ENCODE results near the gene CDH26.
A peak's percentile ranks its signal among the peaks of the same experiment; 100 is the strongest.

The CDH26 gene

DNA sequence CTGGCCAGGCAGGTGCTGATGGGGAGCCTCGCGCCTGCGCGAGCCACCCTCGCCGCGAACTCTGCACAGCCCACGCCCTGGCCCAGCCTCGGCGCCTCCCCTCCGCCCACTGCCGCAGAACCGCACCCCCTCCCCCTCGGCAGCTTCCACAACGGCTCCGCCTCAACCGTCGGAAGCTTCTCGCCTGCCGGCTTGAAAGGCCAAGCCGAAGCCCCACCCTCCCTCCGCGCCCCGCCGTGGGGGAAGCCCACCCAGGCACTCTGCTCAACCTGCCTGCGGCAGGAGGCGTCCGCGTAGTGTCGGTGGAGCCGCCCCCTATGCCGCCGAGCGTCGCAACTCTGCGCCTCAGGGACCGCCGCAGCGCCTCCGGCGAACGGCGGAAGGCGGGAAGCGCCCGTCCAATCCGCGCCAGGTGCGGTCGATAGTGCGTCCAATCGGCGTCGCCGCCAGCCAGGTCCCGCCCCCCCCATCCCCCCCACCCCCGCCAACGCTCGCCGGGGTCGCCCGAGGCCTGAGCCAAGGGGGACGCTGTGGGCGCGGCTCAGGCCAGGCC, 24.9 kb upstream of the CDH26 start, which contains the start of gene SYCP2:
SYCP2 (minus strand) TSS at position 342 of the 553 bp plus-strand sequence. CDS start 11,224 bp downstream, outside the sequence.
- no peaks in the 10 kb centered on the region for H3K9me3 ChIP-seq (ENCODE audit: control insufficient read depth, insufficient read depth, low read length)
- H3K27ac ChIP-seq (ENCODE audit: low read length), result no peak within 1 kb of the TSS
- H3K36me3 ChIP-seq (ENCODE audit: control insufficient read depth, insufficient read depth, low read length), result no peaks in the 10 kb centered on the region; the same call in 1 of the 2 replicates
- WGBS (ENCODE audit: insufficient coverage, insufficient read length), result no CpG with 5 or more reads among the region's 65 CpGs
- DNase-seq (ENCODE audit: low read depth, low spot score), result no peak
- peaks cover 2% of the 10 kb centered on the region; the same call in 1 of the 2 replicates for H3K27me3 ChIP-seq (ENCODE audit: control insufficient read depth, insufficient read depth, low read length)
- H3K4me1 ChIP-seq (ENCODE audit: control insufficient read depth, insufficient read depth, low read length), result no peaks in the 10 kb centered on the region
- peak within 1 kb of the TSS; percentile 20; the same call in 1 of the 2 replicates for H3K4me3 ChIP-seq (ENCODE audit: low read length)

DNA sequence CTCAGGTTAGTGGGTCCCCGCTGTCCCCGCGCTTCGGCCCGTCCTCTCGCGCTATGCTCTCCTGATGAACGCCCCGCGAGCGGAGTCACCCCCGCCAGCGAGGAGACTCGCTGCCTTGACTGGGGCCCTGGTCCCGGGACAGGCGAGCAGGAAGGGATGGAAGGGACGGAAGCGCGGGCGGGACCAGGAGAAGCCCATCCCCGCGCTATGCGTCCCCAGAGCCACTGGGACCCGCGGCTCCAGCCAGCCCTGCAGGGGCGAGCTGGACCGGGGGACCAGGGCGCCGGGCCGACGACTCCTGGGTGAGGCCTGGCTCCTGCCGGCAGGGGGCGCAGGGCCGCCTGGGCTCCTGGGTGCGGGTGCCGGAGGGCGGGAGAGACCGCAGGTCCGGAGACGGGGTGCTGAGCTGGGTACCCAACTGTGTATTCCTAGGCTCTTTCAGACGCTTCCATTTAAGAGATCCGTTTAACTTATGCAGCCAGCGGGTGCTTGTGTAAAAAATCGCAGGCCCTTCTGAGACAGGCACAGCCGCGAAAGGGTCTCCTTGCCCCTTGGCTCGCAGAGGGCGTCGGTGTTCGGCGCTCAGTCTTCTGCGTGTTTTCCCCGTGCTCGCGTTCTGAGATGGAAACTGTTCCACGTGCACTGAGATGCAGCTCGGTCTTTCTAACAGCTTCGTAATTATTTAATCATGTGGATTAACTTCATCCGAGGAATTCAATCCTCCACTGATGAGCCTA, 24.2 kb upstream of the CDH26 start:
- peak overlapping the region; percentile 20; the same call in 1 of the 2 replicates for H3K4me3 ChIP-seq (ENCODE audit: low read length)
- WGBS (ENCODE audit: insufficient coverage, insufficient read length), result no CpG with 5 or more reads among the region's 59 CpGs
- DNase-seq (ENCODE audit: low read depth, low spot score), result no peak
- no peaks in the 10 kb centered on the region for H3K4me1 ChIP-seq (ENCODE audit: control insufficient read depth, insufficient read depth, low read length)
- no peaks in the 10 kb centered on the region; the same call in 1 of the 2 replicates for H3K36me3 ChIP-seq (ENCODE audit: control insufficient read depth, insufficient read depth, low read length)
- no peaks in the 10 kb centered on the region for H3K9me3 ChIP-seq (ENCODE audit: control insufficient read depth, insufficient read depth, low read length)
- no peak overlapping the region for H3K27ac ChIP-seq (ENCODE audit: low read length)
- peaks cover 3% of the 10 kb centered on the region; the same call in 1 of the 2 replicates for H3K27me3 ChIP-seq (ENCODE audit: control insufficient read depth, insufficient read depth, low read length)

DNA sequence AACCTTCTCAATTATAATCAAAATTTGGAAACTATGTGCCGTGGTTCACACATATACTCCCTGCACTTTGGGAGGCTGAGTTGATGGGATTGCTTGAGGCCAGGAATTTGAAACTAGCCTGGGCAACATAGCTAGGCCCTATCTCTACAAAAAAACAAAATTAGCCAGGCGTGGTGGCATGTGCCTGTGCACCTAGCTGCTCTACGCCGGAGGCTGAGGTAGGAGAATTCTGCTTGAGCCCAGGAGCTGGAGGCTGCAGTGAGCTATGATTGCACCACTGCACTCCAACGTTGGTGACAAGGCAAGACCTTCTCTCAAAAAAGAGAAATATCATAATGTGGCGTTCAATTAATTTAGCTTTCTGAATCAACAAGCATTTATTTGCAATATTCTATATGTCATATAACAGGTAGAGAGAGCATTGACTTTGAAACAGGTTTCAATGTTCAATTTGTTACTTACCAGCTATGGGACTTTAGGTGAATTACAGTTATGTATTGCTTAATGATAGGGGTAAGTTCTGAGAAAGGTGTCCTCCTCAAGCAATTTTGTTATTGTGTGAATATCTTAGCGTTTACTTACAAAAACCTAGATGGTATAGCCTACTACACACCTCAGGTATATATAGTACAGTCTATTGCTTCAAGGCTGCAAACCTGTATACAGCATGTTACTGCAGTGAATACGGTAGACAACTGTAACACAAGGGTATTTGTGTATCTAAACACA, 22.6 kb upstream of the CDH26 start:
- WGBS (ENCODE audit: insufficient coverage, insufficient read length), result no CpG with 5 or more reads among the region's 8 CpGs
- H3K4me1 ChIP-seq (ENCODE audit: control insufficient read depth, insufficient read depth, low read length), result no peaks in the 10 kb centered on the region
- no peaks in the 10 kb centered on the region for H3K9me3 ChIP-seq (ENCODE audit: control insufficient read depth, insufficient read depth, low read length)
- no peaks in the 10 kb centered on the region; the same call in 1 of the 2 replicates for H3K36me3 ChIP-seq (ENCODE audit: control insufficient read depth, insufficient read depth, low read length)
- H3K4me3 ChIP-seq (ENCODE audit: low read length), result no peak overlapping the region
- no peak for DNase-seq (ENCODE audit: low read depth, low spot score)
- H3K27me3 ChIP-seq (ENCODE audit: control insufficient read depth, insufficient read depth, low read length), result peaks cover 5% of the 10 kb centered on the region; the same call in 1 of the 2 replicates
- no peak overlapping the region for H3K27ac ChIP-seq (ENCODE audit: low read length)

DNA sequence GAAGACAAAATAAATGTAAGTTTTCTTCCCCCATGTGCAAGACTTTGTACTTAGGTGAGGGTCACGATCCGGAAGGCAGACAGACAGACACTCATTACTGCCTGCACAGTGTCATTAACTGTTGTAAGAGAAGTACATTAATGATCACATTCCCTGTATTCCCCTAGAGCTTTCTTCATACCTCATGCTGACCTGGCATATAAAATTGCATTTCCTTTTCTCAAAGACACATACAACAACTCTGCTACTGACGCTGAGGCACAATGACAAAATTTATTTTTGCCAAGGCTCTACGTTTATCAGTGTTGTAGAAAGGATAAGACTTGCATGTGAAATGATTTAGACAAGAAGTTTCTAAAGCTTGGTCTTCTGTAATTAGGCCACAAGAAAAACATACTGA, 21.8 kb upstream of the CDH26 start:
- H3K9me3 ChIP-seq (ENCODE audit: control insufficient read depth, insufficient read depth, low read length), result no peaks in the 10 kb centered on the region
- H3K36me3 ChIP-seq (ENCODE audit: control insufficient read depth, insufficient read depth, low read length), result no peaks in the 10 kb centered on the region; the same call in 1 of the 2 replicates
- no peak overlapping the region for H3K4me3 ChIP-seq (ENCODE audit: low read length)
- DNase-seq (ENCODE audit: low read depth, low spot score), result no peak
- no peaks in the 10 kb centered on the region for H3K4me1 ChIP-seq (ENCODE audit: control insufficient read depth, insufficient read depth, low read length)
- WGBS (ENCODE audit: insufficient coverage, insufficient read length), result no CpG with 5 or more reads among the region's 4 CpGs
- no peak overlapping the region for H3K27ac ChIP-seq (ENCODE audit: low read length)
- H3K27me3 ChIP-seq (ENCODE audit: control insufficient read depth, insufficient read depth, low read length), result peaks cover 5% of the 10 kb centered on the region; the same call in 1 of the 2 replicates

DNA sequence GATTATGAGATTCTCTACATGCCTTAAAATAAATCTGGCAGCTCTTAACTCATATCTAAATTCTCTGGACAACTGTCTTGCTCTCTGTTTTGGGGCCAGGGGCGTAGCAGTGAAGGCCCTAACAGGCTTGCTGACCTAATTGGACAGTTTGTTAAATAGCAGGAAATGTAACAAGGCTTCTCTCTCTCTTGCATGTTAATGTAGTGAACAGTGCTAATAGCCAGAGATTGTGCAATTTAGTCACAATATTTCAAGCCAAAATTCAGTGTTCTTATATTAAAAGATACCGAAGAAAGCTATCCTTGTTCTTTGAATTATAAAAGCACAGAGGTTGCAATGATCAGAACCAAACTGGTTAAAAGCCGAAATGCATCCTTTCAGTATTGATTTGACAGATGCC, 21.1 kb upstream of the CDH26 start:
- H3K9me3 ChIP-seq (ENCODE audit: control insufficient read depth, insufficient read depth, low read length), result no peaks in the 10 kb centered on the region
- no peaks in the 10 kb centered on the region for H3K4me1 ChIP-seq (ENCODE audit: control insufficient read depth, insufficient read depth, low read length)
- peaks cover 5% of the 10 kb centered on the region; the same call in 1 of the 2 replicates for H3K27me3 ChIP-seq (ENCODE audit: control insufficient read depth, insufficient read depth, low read length)
- no peak overlapping the region for H3K27ac ChIP-seq (ENCODE audit: low read length)
- no peak overlapping the region for H3K4me3 ChIP-seq (ENCODE audit: low read length)
- no peaks in the 10 kb centered on the region; the same call in 1 of the 2 replicates for H3K36me3 ChIP-seq (ENCODE audit: control insufficient read depth, insufficient read depth, low read length)
- no CpG with 5 or more reads among the region's 3 CpGs for WGBS (ENCODE audit: insufficient coverage, insufficient read length)
- DNase-seq (ENCODE audit: low read depth, low spot score), result no peak

DNA sequence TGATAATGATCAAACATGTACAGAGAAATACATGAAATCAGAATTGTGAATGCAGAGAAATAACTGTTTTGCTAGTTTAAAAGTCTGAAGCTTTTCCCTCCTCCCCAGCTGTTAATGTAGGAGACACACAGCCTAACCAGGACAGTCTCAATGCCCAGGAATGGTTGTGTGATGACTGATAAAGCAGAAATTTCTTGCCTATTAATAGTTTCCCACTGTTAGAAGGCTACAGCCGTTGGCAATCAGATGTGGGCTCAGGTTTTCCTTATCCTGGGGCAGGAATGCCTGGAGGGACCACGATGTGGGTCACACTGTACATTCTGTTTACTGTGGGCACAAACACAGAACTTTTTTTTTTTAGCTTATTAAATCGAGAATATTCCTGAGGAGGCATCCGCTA, 20.0 kb upstream of the CDH26 start:
- no CpG with 5 or more reads among the region's 4 CpGs for WGBS (ENCODE audit: insufficient coverage, insufficient read length)
- Histone ChIP-seq H3K27ac (ENCODE audit: low read length) (no peak overlapping the region), H3K36me3 (ENCODE audit: control insufficient read depth, insufficient read depth, low read length) (no peaks in the 10 kb centered on the region), H3K4me3 (ENCODE audit: low read length) (no peak overlapping the region), H3K4me1 (ENCODE audit: control insufficient read depth, insufficient read depth, low read length) (no peaks in the 10 kb centered on the region), H3K9me3 (ENCODE audit: control insufficient read depth, insufficient read depth, low read length) (no peaks in the 10 kb centered on the region), H3K27me3 (ENCODE audit: control insufficient read depth, insufficient read depth, low read length) (peaks cover 5% of the 10 kb centered on the region; the same call in 1 of the 2 replicates)
- no peak for DNase-seq (ENCODE audit: low read depth, low spot score)

DNA sequence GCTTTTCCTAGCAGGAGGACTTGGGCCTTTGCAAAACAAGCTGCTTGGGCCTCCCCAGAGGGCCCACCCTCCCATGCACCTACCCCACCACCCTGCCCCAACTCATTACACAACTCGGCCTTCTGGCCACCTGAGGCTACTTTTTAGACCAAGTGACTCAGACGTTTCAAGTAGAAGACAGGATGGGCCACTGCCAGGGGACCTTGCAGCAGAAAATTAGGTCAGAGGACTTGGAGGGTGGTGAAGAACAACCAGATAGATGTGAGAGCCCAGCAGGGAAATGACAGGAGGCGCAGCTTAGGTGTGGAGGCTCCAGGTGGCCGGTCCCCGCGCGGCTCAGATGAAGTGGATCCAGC, 19.5 kb upstream of the CDH26 start:
- DNase-seq (ENCODE audit: low read depth, low spot score), result no peak
- Histone ChIP-seq H3K4me1 (ENCODE audit: control insufficient read depth, insufficient read depth, low read length) (no peaks in the 10 kb centered on the region), H3K27me3 (ENCODE audit: control insufficient read depth, insufficient read depth, low read length) (peaks cover 5% of the 10 kb centered on the region; the same call in 1 of the 2 replicates), H3K27ac (ENCODE audit: low read length) (no peak overlapping the region), H3K9me3 (ENCODE audit: control insufficient read depth, insufficient read depth, low read length) (no peaks in the 10 kb centered on the region), H3K4me3 (ENCODE audit: low read length) (no peak overlapping the region), H3K36me3 (ENCODE audit: control insufficient read depth, insufficient read depth, low read length) (no peaks in the 10 kb centered on the region)
- no CpG with 5 or more reads among the region's 7 CpGs for WGBS (ENCODE audit: insufficient coverage, insufficient read length)

DNA sequence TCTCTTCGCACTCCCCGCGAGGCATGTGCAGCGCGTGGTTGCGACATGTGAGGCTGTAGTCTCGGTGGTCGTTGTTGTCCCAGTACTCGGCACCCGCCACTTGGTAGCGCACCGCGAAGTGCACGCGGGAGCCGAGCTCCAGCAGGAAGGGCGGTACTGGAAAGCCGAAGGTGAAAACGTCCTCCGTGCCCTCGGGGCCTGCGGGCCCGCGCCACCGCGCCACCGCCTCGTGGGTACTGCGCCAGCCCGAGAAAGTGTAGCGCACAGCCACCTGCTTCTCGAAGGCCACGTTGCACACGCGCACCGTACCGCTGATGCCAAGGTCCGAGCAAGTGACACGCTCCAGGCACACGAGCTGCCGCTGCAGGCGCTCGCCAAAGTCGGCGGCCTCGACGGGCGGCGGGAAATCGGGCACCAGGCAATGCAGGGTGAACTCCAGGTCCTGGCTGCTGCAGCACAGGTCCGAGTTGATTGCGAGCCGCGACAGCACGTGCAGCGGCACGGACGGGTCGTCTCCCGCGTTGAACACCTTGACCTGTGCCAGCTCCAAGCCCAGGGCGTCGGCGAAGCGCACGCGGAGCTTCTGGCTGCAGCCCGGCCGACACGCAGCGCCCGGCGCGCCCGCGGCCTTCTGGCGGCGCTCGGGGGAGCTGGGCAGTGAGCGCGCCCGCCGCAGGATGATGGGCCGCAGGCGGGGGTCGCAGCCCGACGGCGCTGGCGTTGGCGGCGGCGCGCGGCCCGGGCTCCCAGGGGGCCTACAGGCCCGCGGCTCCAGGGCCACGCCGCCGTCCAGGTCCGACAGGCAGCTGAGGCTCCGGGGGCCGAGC, 19.0 kb upstream of the CDH26 start:
- H3K9me3 ChIP-seq (ENCODE audit: control insufficient read depth, insufficient read depth, low read length), result no peaks in the 10 kb centered on the region
- no CpG with 5 or more reads among the region's 104 CpGs for WGBS (ENCODE audit: insufficient coverage, insufficient read length)
- DNase-seq (ENCODE audit: low read depth, low spot score), result no peak
- H3K4me3 ChIP-seq (ENCODE audit: low read length), result peak overlapping the region; percentile 63; the same call in 1 of the 2 replicates
- peaks cover 2% of the 10 kb centered on the region; the same call in 1 of the 2 replicates for H3K36me3 ChIP-seq (ENCODE audit: control insufficient read depth, insufficient read depth, low read length)
- H3K4me1 ChIP-seq (ENCODE audit: control insufficient read depth, insufficient read depth, low read length), result no peaks in the 10 kb centered on the region
- peaks cover 5% of the 10 kb centered on the region; the same call in 1 of the 2 replicates for H3K27me3 ChIP-seq (ENCODE audit: control insufficient read depth, insufficient read depth, low read length)
- no peak overlapping the region for H3K27ac ChIP-seq (ENCODE audit: low read length)

DNA sequence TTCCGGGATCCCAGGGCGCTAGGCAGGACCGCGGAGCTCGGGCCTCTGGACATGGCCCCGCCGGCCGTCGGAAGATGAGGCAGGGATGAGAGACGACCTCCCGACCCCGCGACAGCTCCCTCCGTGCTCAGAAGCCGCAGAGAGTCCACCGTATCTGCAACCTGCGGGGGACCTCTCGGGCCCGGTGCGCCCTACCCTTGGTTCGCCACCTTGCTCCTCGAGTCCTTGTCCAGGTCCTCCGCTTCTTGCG, 18.4 kb upstream of the CDH26 start:
- H3K27me3 ChIP-seq (ENCODE audit: control insufficient read depth, insufficient read depth, low read length), result peaks cover 4% of the 10 kb centered on the region; the same call in 1 of the 2 replicates
- no CpG with 5 or more reads among the region's 24 CpGs for WGBS (ENCODE audit: insufficient coverage, insufficient read length)
- H3K9me3 ChIP-seq (ENCODE audit: control insufficient read depth, insufficient read depth, low read length), result no peaks in the 10 kb centered on the region
- peak overlapping the region; percentile 63; the same call in 1 of the 2 replicates for H3K4me3 ChIP-seq (ENCODE audit: low read length)
- no peaks in the 10 kb centered on the region for H3K4me1 ChIP-seq (ENCODE audit: control insufficient read depth, insufficient read depth, low read length)
- H3K27ac ChIP-seq (ENCODE audit: low read length), result no peak overlapping the region
- DNase-seq (ENCODE audit: low read depth, low spot score), result no peak
- H3K36me3 ChIP-seq (ENCODE audit: control insufficient read depth, insufficient read depth, low read length), result peaks cover 7% of the 10 kb centered on the region

Measured in iPS DF 6.9 (cell line).